ENCODE measurements around the gene RBL2. TPM values are rescaled to one million over a fixed set of nuclear protein-coding genes. Genes with fewer than 3 reads are reported as not detected.
A peak's percentile ranks its signal among the peaks of the same experiment; 100 is the strongest.
"Not testable (repeated sequence)": the region's sequence is repeated elsewhere in the genome, so short reads cannot be mapped to it uniquely, and the experiment has no call there.

Gene RBL2
- polyA plus RNA-seq (2012; ENCODE audit: insufficient read depth, insufficient read length, low read depth) = 20.4 TPM

- no peak for TF ChIP-seq CTCF (IDR thresholded peaks at IDR 0.05; ENCODE audit: low read depth, low read length)
- H3K4me1 ChIP-seq = peaks cover 4% of the 10 kb centered on the region
- H3K4me3 ChIP-seq (ENCODE audit: low read depth, low read length) = peak within 1 kb of the TSS; percentile 86
- no peaks in the 10 kb centered on the region for H3K27me3 ChIP-seq
- H3K36me3 ChIP-seq = no peaks in the 10 kb centered on the region
- peak; percentile 84 for DNase-seq
- H3K9me3 ChIP-seq = no peaks in the 10 kb centered on the region
These were observed at the start of gene RBL2 for GRCh38 chr16:53434377-53435065. Gene RBL2 (plus strand): TSS chr16:53434471. CDS start chr16:53434557, 86 bp downstream.

- not testable (repeated sequence) for DNase-seq; H3K36me3 ChIP-seq; H3K4me1 ChIP-seq; H3K27me3 ChIP-seq; H3K9me3 ChIP-seq; H3K4me3 ChIP-seq (ENCODE audit: low read depth, low read length)
These were observed 49.7 kb upstream of the RBL2 start for GRCh38 chr16:53384610-53385009.

GRCh38 chr16:53404959-53405358, 29.3 kb upstream of the RBL2 start:
- Histone ChIP-seq H3K4me1 (no peaks in the 10 kb centered on the region), H3K4me3 (ENCODE audit: low read depth, low read length) (no peak overlapping the region), H3K27me3 (no peaks in the 10 kb centered on the region), H3K9me3 (no peaks in the 10 kb centered on the region), H3K36me3 (no peaks in the 10 kb centered on the region)
- DNase-seq = no peak
- no peak for TF ChIP-seq CTCF (IDR thresholded peaks at IDR 0.05; ENCODE audit: low read depth, low read length)

- Histone ChIP-seq H3K36me3 (no peaks in the 10 kb centered on the region), H3K4me3 (ENCODE audit: low read depth, low read length) (no peak overlapping the region), H3K27me3 (peaks cover 5% of the 10 kb centered on the region), H3K9me3 (no peaks in the 10 kb centered on the region), H3K4me1 (no peaks in the 10 kb centered on the region)
- no peak for TF ChIP-seq CTCF (IDR thresholded peaks at IDR 0.05; ENCODE audit: low read depth, low read length)
- DNase-seq = no peak
These were observed 21.7 kb upstream of the RBL2 start for GRCh38 chr16:53412549-53412948.

GRCh38 chr16:53413864-53414263, 20.4 kb upstream of the RBL2 start:
- no peaks in the 10 kb centered on the region for H3K4me1 ChIP-seq
- no peaks in the 10 kb centered on the region for H3K36me3 ChIP-seq
- TF ChIP-seq CTCF (IDR thresholded peaks at IDR 0.05; ENCODE audit: low read depth, low read length) = no peak
- no peaks in the 10 kb centered on the region for H3K9me3 ChIP-seq
- peaks cover 5% of the 10 kb centered on the region for H3K27me3 ChIP-seq
- no peak overlapping the region for H3K4me3 ChIP-seq (ENCODE audit: low read depth, low read length)
- no peak for DNase-seq

GRCh38 chr16:53414381-53414780, 19.9 kb upstream of the RBL2 start:
- peaks cover 5% of the 10 kb centered on the region for H3K27me3 ChIP-seq
- H3K4me3 ChIP-seq (ENCODE audit: low read depth, low read length) = no peak overlapping the region
- TF ChIP-seq CTCF (IDR thresholded peaks at IDR 0.05; ENCODE audit: low read depth, low read length) = no peak
- no peaks in the 10 kb centered on the region for H3K9me3 ChIP-seq
- H3K4me1 ChIP-seq = no peaks in the 10 kb centered on the region
- DNase-seq = no peak
- no peaks in the 10 kb centered on the region for H3K36me3 ChIP-seq
